ENCODE measurements around the gene SLC30A9. TPM values are rescaled to one million over a fixed set of nuclear protein-coding genes. Genes with fewer than 3 reads are reported as not detected.

Gene SLC30A9
- total RNA-seq, result 53.3 and 64.9 TPM in 2 replicates

DNA sequence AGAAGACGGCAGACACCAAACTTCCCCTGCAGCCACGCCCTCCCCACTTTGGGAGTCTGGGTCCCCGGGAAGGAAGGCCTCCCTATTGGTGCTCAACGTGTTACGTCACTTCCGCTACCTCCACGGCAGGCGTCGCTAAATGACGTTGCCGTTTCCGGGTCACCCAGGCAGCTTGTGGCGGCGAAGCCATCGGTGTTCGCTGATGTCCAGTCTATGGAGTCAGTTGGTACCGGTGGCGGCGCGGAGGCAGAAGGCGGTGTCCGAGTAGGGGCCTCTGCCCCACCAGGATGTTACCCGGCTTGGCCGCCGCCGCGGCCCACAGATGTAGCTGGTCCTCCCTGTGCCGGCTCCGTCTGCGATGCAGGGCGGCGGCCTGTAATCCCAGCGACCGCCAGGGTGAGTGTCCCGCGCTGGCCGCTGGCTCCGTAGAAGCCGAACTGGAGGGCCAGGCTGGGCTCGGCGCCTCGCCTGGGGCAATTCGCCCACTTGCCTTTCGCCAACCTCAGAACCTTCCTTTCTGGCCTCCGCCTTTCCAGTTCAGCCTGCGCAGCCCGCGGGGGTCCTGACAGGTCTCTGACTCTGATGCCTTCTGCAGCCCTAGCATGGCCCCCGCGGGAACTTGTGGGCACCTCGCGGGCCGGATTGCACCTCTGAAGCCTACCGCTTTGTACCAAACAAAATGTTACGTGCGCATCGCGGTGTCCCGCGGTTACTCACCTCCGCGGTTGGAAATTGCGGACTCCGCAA, at the start of gene SLC30A9:
Gene SLC30A9 (plus strand): TSS at position 166 of the 747 bp plus-strand sequence. CDS start 122 bp downstream, at position 288.

GRCh38 chr4:41981456-41981855, 8.9 kb upstream of the SLC30A9 start, which contains the start of gene DCAF4L1:
Gene DCAF4L1 (plus strand): TSS chr4:41981756. CDS start chr4:41981793, 37 bp downstream.

Other genes with a start within 250 kb of the SLC30A9 start
- not detected in 2 replicates for gene PHOX2B, start 241.8 kb upstream of the SLC30A9 start, total RNA-seq
- gene TMEM33, start 55.1 kb upstream of the SLC30A9 start, total RNA-seq, result 52.5 and 76.6 TPM in 2 replicates
- under 0.01 and 0.20 TPM in 2 replicates for gene DCAF4L1, start 8.8 kb upstream of the SLC30A9 start, total RNA-seq
- gene BEND4, start 162.1 kb downstream of the SLC30A9 start, total RNA-seq, result not detected in 2 replicates